Fibroblast of villous mesenchyme (primary cell): ENCODE results near the gene JAZF1. TPM values are rescaled to one million over a fixed set of nuclear protein-coding genes. Genes with fewer than 3 reads are reported as not detected.
A peak's percentile ranks its signal among the peaks of the same experiment; 100 is the strongest.

Source experiments
- DNase-seq: peaks from one replicate; pipeline ENCODE4 v3.0.0-alpha.2; 2010; ENCODE audit warnings: low read depth
- H3K4me3 ChIP-seq: 2 replicates; pipeline ENCODE4 v1.5.1; 2011; ENCODE audit warnings: low read depth, mild to moderate bottlenecking, low read length
- total RNA-seq: library from RNA; depleted of rRNA; stranded (reverse); fragments of >200 nt; gene quantifications from 2 replicates; pipeline ENCODE4 v1.2.3, GENCODE V29; 2012
- TF ChIP-seq, protein P1 (sequence below): IDR thresholded peaks from 2 replicates; pipeline ENCODE4 v1.5.1; 2012; ENCODE audit warnings: low read depth, mild to moderate bottlenecking, low read length; ENCODE audit not compliant: insufficient read depth

JAZF1 gene
- total RNA-seq, 1 donor: 38.4 TPM

DNA sequence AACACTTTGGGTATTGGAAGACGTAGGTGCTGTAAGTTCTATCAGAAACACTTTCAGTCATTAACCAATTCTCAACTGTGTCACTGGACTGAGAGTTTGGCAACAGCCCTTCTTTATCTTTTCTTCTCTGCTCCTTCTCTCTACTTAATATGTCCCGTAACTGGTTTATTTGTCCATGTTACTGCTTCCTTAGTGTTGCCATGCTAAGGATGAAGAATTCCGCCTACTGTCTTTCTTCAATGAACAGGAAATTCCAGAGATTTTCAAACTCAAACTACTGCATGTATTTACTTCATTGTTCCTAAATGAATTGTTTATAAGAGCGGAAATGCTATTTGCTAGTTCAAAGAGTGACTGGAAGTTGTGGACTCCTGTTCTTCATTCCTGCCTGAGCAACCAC, 296.9 kb downstream of the JAZF1 start:
- no peak overlapping the region for H3K4me3 ChIP-seq
- DNase-seq: no peak
- TF ChIP-seq, protein P1, sequence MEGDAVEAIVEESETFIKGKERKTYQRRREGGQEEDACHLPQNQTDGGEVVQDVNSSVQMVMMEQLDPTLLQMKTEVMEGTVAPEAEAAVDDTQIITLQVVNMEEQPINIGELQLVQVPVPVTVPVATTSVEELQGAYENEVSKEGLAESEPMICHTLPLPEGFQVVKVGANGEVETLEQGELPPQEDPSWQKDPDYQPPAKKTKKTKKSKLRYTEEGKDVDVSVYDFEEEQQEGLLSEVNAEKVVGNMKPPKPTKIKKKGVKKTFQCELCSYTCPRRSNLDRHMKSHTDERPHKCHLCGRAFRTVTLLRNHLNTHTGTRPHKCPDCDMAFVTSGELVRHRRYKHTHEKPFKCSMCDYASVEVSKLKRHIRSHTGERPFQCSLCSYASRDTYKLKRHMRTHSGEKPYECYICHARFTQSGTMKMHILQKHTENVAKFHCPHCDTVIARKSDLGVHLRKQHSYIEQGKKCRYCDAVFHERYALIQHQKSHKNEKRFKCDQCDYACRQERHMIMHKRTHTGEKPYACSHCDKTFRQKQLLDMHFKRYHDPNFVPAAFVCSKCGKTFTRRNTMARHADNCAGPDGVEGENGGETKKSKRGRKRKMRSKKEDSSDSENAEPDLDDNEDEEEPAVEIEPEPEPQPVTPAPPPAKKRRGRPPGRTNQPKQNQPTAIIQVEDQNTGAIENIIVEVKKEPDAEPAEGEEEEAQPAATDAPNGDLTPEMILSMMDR: no peak

DNA sequence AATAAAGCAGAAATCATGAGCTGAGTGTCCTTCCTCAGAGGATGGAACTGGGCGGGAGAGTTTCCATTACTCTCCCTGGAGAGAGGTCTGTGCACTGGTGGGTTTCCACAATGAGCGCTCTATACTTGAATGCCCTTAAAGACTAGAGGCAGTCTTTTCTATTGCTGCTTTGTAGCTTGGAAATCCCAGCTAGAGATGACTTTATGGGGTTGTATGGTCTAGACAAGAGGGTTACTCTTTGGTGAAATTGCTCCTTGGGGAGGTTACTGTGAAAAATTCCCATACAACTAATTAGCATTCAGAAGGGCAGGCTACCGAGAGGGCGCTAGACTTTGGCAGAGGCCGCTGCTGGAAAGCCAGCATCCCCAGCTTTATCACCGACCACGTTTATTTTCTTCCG, 303.8 kb downstream of the JAZF1 start:
- H3K4me3 ChIP-seq: no peak overlapping the region
- TF ChIP-seq, protein P1: no peak
- DNase-seq: no peak

DNA sequence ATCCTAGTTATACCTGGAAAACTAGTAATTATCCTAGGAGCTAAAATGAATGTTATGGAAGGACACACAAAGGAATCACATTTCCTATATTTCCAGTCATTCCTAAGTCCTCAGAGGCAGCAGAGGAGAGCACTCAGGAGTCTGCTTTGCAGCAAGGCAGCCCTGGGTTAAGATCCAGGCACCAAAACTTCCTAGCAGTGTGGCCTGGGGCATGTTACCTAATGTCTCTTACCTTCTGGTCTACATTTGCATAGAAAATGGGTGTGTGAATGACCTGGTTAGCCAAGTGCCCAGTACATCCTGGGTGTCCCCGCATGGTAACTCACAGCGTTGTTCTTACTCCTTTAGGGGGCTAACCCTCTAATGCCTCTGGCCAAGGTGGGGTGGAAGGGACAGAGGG, 304.8 kb downstream of the JAZF1 start:
- TF ChIP-seq, protein P1: no peak
- no peak for DNase-seq
- no peak overlapping the region for H3K4me3 ChIP-seq

DNA sequence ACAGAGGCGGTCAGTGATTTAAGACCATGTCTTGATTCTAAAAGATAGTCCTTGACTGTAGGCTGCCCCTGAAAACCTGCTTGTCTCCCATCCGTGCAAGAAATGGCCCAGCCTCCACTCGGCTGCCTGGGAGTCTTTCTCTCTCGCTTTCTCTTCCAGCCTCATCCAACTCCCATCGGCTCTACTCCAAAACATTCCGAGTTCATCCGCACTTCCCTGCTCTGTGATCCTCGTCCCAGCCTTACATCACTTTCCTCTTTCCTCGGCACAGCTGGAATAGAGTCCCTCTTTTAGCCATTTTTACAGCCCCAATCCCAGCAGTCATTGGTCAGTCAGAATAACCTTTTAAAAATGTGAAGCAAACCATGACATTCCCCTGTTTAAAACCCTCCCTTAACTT, 305.5 kb downstream of the JAZF1 start:
- DNase-seq: no peak

DNA sequence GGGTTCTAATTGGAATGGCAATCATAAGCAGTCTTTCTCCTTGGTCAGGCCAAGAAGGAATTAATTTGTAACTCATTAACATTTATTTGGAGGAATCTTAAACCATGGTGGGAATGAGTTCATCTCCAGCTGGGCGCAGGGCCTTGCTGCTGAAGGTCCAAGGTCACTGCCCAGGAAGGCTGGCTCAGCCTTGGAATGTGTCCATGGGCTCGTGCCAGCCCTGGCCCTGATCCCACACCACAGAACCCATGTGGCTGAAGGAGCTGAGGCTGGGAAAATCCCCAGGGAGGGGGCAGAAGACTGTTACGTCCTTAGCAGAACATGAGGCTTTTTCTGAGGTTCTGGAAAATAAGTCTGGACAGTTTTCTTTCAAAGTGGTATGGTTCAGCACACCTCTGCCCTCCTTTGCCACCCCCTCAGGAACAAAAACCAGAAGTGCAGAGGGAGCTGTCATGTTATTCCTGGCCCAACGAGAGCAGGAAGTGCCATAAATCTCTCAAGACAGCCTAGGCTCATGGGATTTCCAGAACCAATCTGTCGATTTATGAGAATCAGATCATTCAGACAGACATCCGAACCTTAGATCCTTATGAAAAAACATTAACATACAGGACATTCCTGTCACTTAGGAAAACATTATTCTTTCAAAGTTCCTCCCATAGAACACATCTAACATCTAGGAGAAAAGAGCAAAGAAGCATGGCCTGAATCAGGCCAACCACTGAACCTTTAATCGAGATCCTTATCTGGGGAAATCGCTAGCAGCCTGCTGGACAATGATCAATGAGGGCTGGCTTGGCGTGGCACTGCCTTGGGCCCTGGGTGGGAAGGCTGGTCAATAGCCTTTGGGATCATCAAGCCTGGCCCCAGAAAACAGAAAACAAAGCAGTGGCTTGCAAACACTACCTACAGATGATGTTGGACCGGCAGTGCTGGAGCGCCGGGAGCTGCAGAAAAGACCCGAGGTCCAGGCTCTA, 306.3 kb downstream of the JAZF1 start:
- H3K4me3 ChIP-seq: no peak overlapping the region
- peak; percentile 53 for DNase-seq
- TF ChIP-seq, protein P1: no peak

More for the DNA sequence above, 305.5 kb downstream of the JAZF1 start:
- TF ChIP-seq, protein P1: no peak
- no peak overlapping the region for H3K4me3 ChIP-seq

DNA sequence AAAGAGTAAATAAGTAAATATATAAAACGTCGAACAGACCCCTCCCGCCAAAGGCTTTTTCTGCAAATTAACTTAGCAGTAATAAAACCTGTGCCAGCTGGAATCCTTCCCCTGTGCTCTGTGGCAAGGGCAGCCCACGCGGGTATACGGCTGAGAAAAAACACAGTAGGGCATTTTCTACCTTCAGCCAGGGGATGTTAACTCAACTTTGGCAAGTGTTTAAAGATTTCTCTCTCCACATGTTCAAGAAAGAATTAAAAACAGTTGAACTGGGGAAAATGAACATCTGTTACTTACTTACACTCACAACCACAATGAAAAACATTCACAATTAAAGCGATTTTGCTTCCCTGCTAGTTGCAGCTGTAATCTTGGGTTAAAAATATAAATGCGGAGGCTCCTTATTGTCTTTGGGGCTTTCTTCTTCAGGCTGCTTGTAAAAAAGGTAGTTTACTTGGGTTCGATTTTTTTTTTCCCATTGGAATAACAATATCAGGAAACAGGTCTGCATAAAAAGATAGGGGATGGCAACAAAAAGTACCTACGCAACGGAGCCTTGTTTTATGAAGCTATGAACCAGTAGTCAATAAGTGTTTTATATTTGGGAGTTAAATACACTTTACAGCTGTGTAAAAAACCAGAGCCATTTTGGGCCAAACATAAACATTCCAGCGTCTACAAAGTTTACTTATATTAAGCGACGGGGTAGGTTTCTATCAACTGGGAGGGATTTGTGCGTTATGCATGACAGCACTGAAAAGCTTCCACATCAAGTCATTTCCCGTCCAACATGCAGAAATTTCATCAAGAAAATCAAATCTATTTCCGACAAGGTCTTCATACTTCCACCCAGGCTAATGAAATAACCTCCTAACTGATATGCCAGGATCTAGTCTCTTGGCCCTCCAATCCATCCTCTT, 308.0 kb downstream of the JAZF1 start:
- no peak overlapping the region for H3K4me3 ChIP-seq
- peak; percentile 42 for DNase-seq

More for the DNA sequence above, 308.0 kb downstream of the JAZF1 start:
- TF ChIP-seq, protein P1: no peak
